Measurements from ENCODE around the gene CTSD. TPM values are rescaled to one million over a fixed set of nuclear protein-coding genes. Genes with fewer than 3 reads are reported as not detected.

The CTSD gene
- total RNA-seq, 1 experiment from 2014 or later, result 199 TPM

- no peak for ATAC-seq
- Mint-ChIP-seq H3K36me3 (no peaks in the 10 kb centered on the region), H3K27me3 (ENCODE audit: low read depth) (peaks cover 12% of the 10 kb centered on the region; the same call in 1 of the 2 replicates), H3K27ac (no peak overlapping the region), H3K4me1 (no peaks in the 10 kb centered on the region), H3K4me3 (no peak overlapping the region), H3K9me3 (peaks cover 4% of the 10 kb centered on the region)
- ChIA-PET POLR2A (no interaction called here), CTCF (interaction anchor here (1.0 to 2.2 kb wide), 4 partner anchors 14 to 128 kb away, joined by 3 to 7 read pairs (median 6); no protein-coding TSS in a partner anchor)
- TF ChIP-seq NFE2L1 (CRISPR knock-in tag; IDR thresholded peaks at IDR 0.05) (no peak), ZNF138 (CRISPR knock-in tag; conservative IDR thresholded peaks at IDR 0.05) (no peak), MXD4 (CRISPR knock-in tag; IDR thresholded peaks at IDR 0.05; ENCODE audit: borderline replicate concordance) (no peak)
- DNase-seq (ENCODE audit: low spot score), result no peak
These were observed 17.2 kb upstream of the CTSD start for GRCh38 chr11:1780700-1781592.

- no peak for DNase-seq (ENCODE audit: low spot score)
- no peak for ATAC-seq
- H3K27me3 Mint-ChIP-seq (ENCODE audit: low read depth), result peaks cover 12% of the 10 kb centered on the region; the same call in 1 of the 2 replicates
- TF ChIP-seq CBFB (CRISPR knock-in tag; IDR thresholded peaks at IDR 0.05; ENCODE audit: low read depth) (no peak), ZNF396 (CRISPR knock-in tag; IDR thresholded peaks at IDR 0.05; ENCODE audit: borderline replicate concordance) (no peak), AR (CRISPR knock-in tag; IDR thresholded peaks at IDR 0.05) (no peak), E2F1 (CRISPR knock-in tag; IDR thresholded peaks at IDR 0.05) (no peak), USF2 (CRISPR knock-in tag; IDR thresholded peaks at IDR 0.05) (no peak), ZBTB21 (CRISPR knock-in tag; IDR thresholded peaks at IDR 0.05; ENCODE audit: borderline replicate concordance) (no peak), ZNF138 (CRISPR knock-in tag; conservative IDR thresholded peaks at IDR 0.05) (no peak), FOXP1 (CRISPR knock-in tag; IDR thresholded peaks at IDR 0.05; ENCODE audit: borderline replicate concordance) (no peak), ETV6 (CRISPR knock-in tag; IDR thresholded peaks at IDR 0.05) (no peak), ZNF219 (CRISPR knock-in tag; IDR thresholded peaks at IDR 0.05; ENCODE audit: borderline replicate concordance) (no peak), JUN (CRISPR knock-in tag; IDR thresholded peaks at IDR 0.05) (no peak), SMAD3 (CRISPR knock-in tag; IDR thresholded peaks at IDR 0.05; ENCODE audit: borderline replicate concordance) (no peak), ZNF512 (CRISPR knock-in tag; IDR thresholded peaks at IDR 0.05; ENCODE audit: borderline replicate concordance) (no peak)
- no peaks in the 10 kb centered on the region for H3K4me1 Mint-ChIP-seq
- no peak overlapping the region for H3K4me3 Mint-ChIP-seq
- POLR2A ChIA-PET, result no interaction called here
- H3K9me3 Mint-ChIP-seq, result peaks cover 4% of the 10 kb centered on the region
- CTCF ChIA-PET, result interaction anchor here (1.0 to 2.2 kb wide), 5 partner anchors 14 to 127 kb away, joined by 3 to 7 read pairs (median 4); no protein-coding TSS in a partner anchor
- no peak overlapping the region for H3K27ac Mint-ChIP-seq
- no peaks in the 10 kb centered on the region for H3K36me3 Mint-ChIP-seq
These were observed 16.3 kb upstream of the CTSD start for GRCh38 chr11:1779806-1780699.
